Astrocyte (in vitro differentiated cells and primary cell): ENCODE measurements around the gene TMTC1.

Experiments
- EZH2 ChIP-seq: IDR thresholded peaks from 2 replicates; pipeline ENCODE4 v1.6.1; 2012; ENCODE audit warnings: mild to moderate bottlenecking, low read length, inconsistent platforms; ENCODE audit not compliant: insufficient read depth
- TF ChIP-seq, protein P1 (sequence below): IDR thresholded peaks from 2 replicates; pipeline ENCODE4 v1.5.1; 2011; ENCODE audit warnings: low read depth, mild to moderate bottlenecking, inconsistent platforms, low read length, moderate library complexity; ENCODE audit not compliant: insufficient read depth

DNA sequence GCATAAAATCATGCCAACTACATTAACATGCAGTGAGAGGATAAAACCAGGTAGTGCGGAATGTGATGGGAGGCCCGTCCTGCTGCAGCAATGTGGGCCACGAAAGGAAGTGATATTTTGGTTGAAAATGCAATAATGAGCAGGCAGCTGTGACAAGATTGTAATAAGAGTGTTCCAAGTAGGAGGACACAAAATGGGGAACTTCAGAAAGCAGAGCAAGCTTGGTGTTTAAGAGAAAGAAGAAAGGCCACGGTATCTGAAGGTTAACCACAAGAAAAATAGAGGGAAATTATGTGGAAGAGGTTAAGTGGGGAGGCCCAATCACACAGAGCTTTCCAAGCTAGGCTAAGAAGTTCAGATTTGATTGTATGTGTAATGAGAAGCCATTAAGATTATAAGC lies 320.5 kb downstream of the TMTC1 start:
- TF ChIP-seq, protein P1, sequence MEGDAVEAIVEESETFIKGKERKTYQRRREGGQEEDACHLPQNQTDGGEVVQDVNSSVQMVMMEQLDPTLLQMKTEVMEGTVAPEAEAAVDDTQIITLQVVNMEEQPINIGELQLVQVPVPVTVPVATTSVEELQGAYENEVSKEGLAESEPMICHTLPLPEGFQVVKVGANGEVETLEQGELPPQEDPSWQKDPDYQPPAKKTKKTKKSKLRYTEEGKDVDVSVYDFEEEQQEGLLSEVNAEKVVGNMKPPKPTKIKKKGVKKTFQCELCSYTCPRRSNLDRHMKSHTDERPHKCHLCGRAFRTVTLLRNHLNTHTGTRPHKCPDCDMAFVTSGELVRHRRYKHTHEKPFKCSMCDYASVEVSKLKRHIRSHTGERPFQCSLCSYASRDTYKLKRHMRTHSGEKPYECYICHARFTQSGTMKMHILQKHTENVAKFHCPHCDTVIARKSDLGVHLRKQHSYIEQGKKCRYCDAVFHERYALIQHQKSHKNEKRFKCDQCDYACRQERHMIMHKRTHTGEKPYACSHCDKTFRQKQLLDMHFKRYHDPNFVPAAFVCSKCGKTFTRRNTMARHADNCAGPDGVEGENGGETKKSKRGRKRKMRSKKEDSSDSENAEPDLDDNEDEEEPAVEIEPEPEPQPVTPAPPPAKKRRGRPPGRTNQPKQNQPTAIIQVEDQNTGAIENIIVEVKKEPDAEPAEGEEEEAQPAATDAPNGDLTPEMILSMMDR: no peak
- TF ChIP-seq EZH2: no peak
